WTC11 (cell line): ENCODE data around the gene KRTAP2-4.
"Not testable (repeated sequence)": the region's sequence is repeated elsewhere in the genome, so short reads cannot be mapped to it uniquely, and the experiment has no call there.

Experiments
- MYBL2 ChIP-seq: sonication (generic); formaldehyde crosslinking; IDR thresholded peaks from 2 replicates; pipeline ENCODE4 v1.8.1; 2023; ENCODE audit warnings: mild to moderate bottlenecking, moderate library complexity, missing genetic modification reagents
- NR1H2 ChIP-seq: sonication (generic); formaldehyde crosslinking; IDR thresholded peaks from 2 replicates; pipeline ENCODE4 v1.9.0; 2021; ENCODE audit warnings: mild to moderate bottlenecking, moderate library complexity, missing genetic modification reagents
- NR3C1 ChIP-seq: sonication (generic); formaldehyde crosslinking; conservative IDR thresholded peaks from 2 replicates; pipeline ENCODE4 v1.8.1; 2023; ENCODE audit warnings: low read depth, mild to moderate bottlenecking, missing genetic modification reagents
- TP53 ChIP-seq: sonication (generic); formaldehyde crosslinking; IDR thresholded peaks from 2 replicates; pipeline ENCODE4 v1.8.1; 2023; ENCODE audit warnings: mild to moderate bottlenecking, missing genetic modification reagents
- ZNF263 ChIP-seq: sonication (generic); formaldehyde crosslinking; IDR thresholded peaks from 2 replicates; pipeline ENCODE4 v1.8.1; 2022; ENCODE audit warnings: low read depth, mild to moderate bottlenecking, moderate library complexity, missing genetic modification reagents
- TF ChIP-seq, protein P1 (sequence below): sonication (generic); formaldehyde crosslinking; IDR thresholded peaks from 2 replicates; pipeline ENCODE4 v1.8.0; 2022; ENCODE audit warnings: mild to moderate bottlenecking, missing genetic modification reagents
- TF ChIP-seq, protein P2 (sequence below): sonication (generic); formaldehyde crosslinking; IDR thresholded peaks from 2 replicates; pipeline ENCODE4 v1.8.0; 2022; ENCODE audit warnings: missing genetic modification reagents
- TF ChIP-seq, protein P3 (sequence below): sonication (generic); formaldehyde crosslinking; IDR thresholded peaks from 2 replicates; pipeline ENCODE4 v1.8.1; 2023; ENCODE audit warnings: mild to moderate bottlenecking, missing genetic modification reagents
- TF ChIP-seq, protein P4 (sequence below): sonication (generic); formaldehyde crosslinking; IDR thresholded peaks from 2 replicates; pipeline ENCODE4 v1.8.1; 2022; ENCODE audit warnings: mild to moderate bottlenecking, missing genetic modification reagents, moderate library complexity, borderline replicate concordance
- TF ChIP-seq, protein P5 (sequence below): fragments of 200-600 bp; IDR thresholded peaks from 2 replicates; pipeline ENCODE4 v1.8.0; 2022; ENCODE audit warnings: antibody characterized with exemption
- TF ChIP-seq, protein P6 (sequence below): sonication (generic); formaldehyde crosslinking; IDR thresholded peaks from 2 replicates; pipeline ENCODE4 v1.8.0; 2023; ENCODE audit warnings: missing genetic modification reagents
- TF ChIP-seq, protein P7 (sequence below): sonication (generic); formaldehyde crosslinking; IDR thresholded peaks from 2 replicates; pipeline ENCODE4 v1.8.0; 2022; ENCODE audit warnings: mild to moderate bottlenecking, missing genetic modification reagents
- TF ChIP-seq, protein P8 (sequence below): sonication (generic); formaldehyde crosslinking; IDR thresholded peaks from 2 replicates; pipeline ENCODE4 v1.8.1; 2023; ENCODE audit warnings: mild to moderate bottlenecking, missing genetic modification reagents
- TF ChIP-seq, protein P9 (sequence below): fragments of 250-450 bp; sonication (Bioruptor Pico); IDR thresholded peaks from 2 replicates; pipeline ENCODE4 v1.9.0; 2021; ENCODE audit warnings: mild to moderate bottlenecking

DNA sequence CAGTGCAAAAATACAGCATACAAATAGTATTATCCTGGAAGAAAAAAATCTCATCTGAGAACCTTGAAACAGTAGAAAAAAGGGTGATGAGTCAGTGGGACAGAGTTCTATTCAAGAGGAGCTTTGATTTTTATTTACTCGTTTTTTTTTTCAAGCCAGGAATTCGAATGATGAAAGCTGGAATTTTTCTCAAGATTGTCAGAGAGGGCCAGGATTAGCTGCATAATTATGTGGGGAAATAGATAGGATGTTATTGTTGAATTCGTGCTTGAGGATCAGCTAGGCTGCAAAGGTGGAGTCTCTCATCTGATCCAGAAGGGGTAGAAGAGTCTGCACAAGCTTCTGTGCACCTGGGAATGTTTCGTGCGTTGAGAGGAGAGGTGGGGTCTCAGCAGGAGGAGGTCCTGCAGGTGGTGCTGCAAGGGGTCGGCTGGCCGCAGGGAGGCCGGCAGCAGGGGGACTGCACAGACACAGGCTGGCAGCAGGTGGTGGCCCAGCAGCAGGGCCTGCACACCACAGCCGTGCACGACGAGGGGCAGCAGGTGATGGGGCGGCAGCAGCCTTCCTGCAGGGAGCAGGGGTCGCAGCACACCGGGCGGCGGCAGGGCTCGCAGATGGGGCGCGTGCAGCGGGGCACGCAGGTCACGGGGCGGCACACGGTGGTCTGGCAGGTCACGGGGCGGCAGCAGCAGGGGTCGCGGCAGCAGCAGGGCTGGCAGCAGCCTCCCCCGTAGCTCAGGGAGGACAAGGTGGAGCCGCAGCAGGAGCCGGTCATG is 6.2 kb downstream of the KRTAP2-4 start:
- not testable (repeated sequence) for TF ChIP-seq ZNF263; MYBL2 (CRISPR knock-in tag); NR3C1 (CRISPR knock-in tag); TP53 (CRISPR knock-in tag); NR1H2 (CRISPR knock-in tag)
- TF ChIP-seq, protein P1, sequence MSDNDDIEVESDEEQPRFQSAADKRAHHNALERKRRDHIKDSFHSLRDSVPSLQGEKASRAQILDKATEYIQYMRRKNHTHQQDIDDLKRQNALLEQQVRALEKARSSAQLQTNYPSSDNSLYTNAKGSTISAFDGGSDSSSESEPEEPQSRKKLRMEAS, result not testable (repeated sequence)
- TF ChIP-seq, protein P2, sequence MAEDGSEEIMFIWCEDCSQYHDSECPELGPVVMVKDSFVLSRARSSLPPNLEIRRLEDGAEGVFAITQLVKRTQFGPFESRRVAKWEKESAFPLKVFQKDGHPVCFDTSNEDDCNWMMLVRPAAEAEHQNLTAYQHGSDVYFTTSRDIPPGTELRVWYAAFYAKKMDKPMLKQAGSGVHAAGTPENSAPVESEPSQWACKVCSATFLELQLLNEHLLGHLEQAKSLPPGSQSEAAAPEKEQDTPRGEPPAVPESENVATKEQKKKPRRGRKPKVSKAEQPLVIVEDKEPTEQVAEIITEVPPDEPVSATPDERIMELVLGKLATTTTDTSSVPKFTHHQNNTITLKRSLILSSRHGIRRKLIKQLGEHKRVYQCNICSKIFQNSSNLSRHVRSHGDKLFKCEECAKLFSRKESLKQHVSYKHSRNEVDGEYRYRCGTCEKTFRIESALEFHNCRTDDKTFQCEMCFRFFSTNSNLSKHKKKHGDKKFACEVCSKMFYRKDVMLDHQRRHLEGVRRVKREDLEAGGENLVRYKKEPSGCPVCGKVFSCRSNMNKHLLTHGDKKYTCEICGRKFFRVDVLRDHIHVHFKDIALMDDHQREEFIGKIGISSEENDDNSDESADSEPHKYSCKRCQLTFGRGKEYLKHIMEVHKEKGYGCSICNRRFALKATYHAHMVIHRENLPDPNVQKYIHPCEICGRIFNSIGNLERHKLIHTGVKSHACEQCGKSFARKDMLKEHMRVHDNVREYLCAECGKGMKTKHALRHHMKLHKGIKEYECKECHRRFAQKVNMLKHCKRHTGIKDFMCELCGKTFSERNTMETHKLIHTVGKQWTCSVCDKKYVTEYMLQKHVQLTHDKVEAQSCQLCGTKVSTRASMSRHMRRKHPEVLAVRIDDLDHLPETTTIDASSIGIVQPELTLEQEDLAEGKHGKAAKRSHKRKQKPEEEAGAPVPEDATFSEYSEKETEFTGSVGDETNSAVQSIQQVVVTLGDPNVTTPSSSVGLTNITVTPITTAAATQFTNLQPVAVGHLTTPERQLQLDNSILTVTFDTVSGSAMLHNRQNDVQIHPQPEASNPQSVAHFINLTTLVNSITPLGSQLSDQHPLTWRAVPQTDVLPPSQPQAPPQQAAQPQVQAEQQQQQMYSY (CRISPR knock-in tag), result not testable (repeated sequence)
- TF ChIP-seq, protein P3, sequence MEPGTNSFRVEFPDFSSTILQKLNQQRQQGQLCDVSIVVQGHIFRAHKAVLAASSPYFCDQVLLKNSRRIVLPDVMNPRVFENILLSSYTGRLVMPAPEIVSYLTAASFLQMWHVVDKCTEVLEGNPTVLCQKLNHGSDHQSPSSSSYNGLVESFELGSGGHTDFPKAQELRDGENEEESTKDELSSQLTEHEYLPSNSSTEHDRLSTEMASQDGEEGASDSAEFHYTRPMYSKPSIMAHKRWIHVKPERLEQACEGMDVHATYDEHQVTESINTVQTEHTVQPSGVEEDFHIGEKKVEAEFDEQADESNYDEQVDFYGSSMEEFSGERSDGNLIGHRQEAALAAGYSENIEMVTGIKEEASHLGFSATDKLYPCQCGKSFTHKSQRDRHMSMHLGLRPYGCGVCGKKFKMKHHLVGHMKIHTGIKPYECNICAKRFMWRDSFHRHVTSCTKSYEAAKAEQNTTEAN, result not testable (repeated sequence)
- TF ChIP-seq, protein P4, sequence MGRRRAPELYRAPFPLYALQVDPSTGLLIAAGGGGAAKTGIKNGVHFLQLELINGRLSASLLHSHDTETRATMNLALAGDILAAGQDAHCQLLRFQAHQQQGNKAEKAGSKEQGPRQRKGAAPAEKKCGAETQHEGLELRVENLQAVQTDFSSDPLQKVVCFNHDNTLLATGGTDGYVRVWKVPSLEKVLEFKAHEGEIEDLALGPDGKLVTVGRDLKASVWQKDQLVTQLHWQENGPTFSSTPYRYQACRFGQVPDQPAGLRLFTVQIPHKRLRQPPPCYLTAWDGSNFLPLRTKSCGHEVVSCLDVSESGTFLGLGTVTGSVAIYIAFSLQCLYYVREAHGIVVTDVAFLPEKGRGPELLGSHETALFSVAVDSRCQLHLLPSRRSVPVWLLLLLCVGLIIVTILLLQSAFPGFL (CRISPR knock-in tag), result not testable (repeated sequence)
- TF ChIP-seq, protein P5, sequence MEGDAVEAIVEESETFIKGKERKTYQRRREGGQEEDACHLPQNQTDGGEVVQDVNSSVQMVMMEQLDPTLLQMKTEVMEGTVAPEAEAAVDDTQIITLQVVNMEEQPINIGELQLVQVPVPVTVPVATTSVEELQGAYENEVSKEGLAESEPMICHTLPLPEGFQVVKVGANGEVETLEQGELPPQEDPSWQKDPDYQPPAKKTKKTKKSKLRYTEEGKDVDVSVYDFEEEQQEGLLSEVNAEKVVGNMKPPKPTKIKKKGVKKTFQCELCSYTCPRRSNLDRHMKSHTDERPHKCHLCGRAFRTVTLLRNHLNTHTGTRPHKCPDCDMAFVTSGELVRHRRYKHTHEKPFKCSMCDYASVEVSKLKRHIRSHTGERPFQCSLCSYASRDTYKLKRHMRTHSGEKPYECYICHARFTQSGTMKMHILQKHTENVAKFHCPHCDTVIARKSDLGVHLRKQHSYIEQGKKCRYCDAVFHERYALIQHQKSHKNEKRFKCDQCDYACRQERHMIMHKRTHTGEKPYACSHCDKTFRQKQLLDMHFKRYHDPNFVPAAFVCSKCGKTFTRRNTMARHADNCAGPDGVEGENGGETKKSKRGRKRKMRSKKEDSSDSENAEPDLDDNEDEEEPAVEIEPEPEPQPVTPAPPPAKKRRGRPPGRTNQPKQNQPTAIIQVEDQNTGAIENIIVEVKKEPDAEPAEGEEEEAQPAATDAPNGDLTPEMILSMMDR, result not testable (repeated sequence)
- TF ChIP-seq, protein P6, sequence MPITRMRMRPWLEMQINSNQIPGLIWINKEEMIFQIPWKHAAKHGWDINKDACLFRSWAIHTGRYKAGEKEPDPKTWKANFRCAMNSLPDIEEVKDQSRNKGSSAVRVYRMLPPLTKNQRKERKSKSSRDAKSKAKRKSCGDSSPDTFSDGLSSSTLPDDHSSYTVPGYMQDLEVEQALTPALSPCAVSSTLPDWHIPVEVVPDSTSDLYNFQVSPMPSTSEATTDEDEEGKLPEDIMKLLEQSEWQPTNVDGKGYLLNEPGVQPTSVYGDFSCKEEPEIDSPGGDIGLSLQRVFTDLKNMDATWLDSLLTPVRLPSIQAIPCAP (CRISPR knock-in tag), result not testable (repeated sequence)
- TF ChIP-seq, protein P7, sequence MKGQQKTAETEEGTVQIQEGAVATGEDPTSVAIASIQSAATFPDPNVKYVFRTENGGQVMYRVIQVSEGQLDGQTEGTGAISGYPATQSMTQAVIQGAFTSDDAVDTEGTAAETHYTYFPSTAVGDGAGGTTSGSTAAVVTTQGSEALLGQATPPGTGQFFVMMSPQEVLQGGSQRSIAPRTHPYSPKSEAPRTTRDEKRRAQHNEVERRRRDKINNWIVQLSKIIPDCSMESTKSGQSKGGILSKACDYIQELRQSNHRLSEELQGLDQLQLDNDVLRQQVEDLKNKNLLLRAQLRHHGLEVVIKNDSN, result not testable (repeated sequence)
- TF ChIP-seq, protein P8, sequence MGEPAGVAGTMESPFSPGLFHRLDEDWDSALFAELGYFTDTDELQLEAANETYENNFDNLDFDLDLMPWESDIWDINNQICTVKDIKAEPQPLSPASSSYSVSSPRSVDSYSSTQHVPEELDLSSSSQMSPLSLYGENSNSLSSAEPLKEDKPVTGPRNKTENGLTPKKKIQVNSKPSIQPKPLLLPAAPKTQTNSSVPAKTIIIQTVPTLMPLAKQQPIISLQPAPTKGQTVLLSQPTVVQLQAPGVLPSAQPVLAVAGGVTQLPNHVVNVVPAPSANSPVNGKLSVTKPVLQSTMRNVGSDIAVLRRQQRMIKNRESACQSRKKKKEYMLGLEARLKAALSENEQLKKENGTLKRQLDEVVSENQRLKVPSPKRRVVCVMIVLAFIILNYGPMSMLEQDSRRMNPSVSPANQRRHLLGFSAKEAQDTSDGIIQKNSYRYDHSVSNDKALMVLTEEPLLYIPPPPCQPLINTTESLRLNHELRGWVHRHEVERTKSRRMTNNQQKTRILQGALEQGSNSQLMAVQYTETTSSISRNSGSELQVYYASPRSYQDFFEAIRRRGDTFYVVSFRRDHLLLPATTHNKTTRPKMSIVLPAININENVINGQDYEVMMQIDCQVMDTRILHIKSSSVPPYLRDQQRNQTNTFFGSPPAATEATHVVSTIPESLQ (CRISPR knock-in tag), result not testable (repeated sequence)
- TF ChIP-seq, protein P9, sequence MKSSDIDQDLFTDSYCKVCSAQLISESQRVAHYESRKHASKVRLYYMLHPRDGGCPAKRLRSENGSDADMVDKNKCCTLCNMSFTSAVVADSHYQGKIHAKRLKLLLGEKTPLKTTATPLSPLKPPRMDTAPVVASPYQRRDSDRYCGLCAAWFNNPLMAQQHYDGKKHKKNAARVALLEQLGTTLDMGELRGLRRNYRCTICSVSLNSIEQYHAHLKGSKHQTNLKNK (CRISPR knock-in tag), result not testable (repeated sequence)
